HepG2 (cell line): ENCODE results near the gene DCUN1D3. TPM values are rescaled to one million over a fixed set of nuclear protein-coding genes. Genes with fewer than 3 reads are reported as not detected.
A peak's percentile ranks its signal among the peaks of the same experiment; 100 is the strongest.

Experiments
- AFF4 ChIP-seq: sonication (generic); formaldehyde crosslinking; IDR thresholded peaks from 2 replicates; pipeline ENCODE4 v1.4.0; 2020; ENCODE audit warnings: missing genetic modification reagents
- DPF2 ChIP-seq: sonication (generic); formaldehyde crosslinking; IDR thresholded peaks from 2 replicates; pipeline ENCODE4 v1.4.0; 2020; ENCODE audit warnings: mild to moderate bottlenecking, low read depth, missing genetic modification reagents, borderline replicate concordance
- ISX ChIP-seq: sonication (generic); formaldehyde crosslinking; conservative IDR thresholded peaks from 2 replicates; pipeline ENCODE4 v1.5.0; 2020; ENCODE audit warnings: missing genetic modification reagents
- MLXIP ChIP-seq: sonication (generic); formaldehyde crosslinking; IDR thresholded peaks from 2 replicates; pipeline ENCODE4 v1.9.0; 2021; ENCODE audit warnings: missing genetic modification reagents, borderline replicate concordance
- NKX3-1 ChIP-seq: sonication (generic); formaldehyde crosslinking; IDR thresholded peaks from 2 replicates; pipeline ENCODE4 v1.5.0; 2020; ENCODE audit warnings: missing genetic modification reagents
- ONECUT2 ChIP-seq: sonication (generic); formaldehyde crosslinking; IDR thresholded peaks from 2 replicates; pipeline ENCODE4 v1.4.0; 2020; ENCODE audit warnings: missing genetic modification reagents
- SKIL ChIP-seq: sonication (generic); formaldehyde crosslinking; IDR thresholded peaks from 2 replicates; pipeline ENCODE4 v1.8.0; 2022; ENCODE audit warnings: missing genetic modification reagents, mild to moderate bottlenecking, moderate library complexity, borderline replicate concordance
- TEAD2 ChIP-seq: sonication (generic); formaldehyde crosslinking; IDR thresholded peaks from 2 replicates; pipeline ENCODE4 v1.9.0; 2021; ENCODE audit warnings: missing genetic modification reagents
- ZNF121 ChIP-seq: sonication (generic); formaldehyde crosslinking; IDR thresholded peaks from 2 replicates; pipeline ENCODE4 v1.5.0; 2020; ENCODE audit warnings: mild to moderate bottlenecking, missing genetic modification reagents
- ZNF251 ChIP-seq: sonication (generic); formaldehyde crosslinking; IDR thresholded peaks from 2 replicates; pipeline ENCODE4 v1.9.0; 2021; ENCODE audit warnings: mild to moderate bottlenecking, missing genetic modification reagents
- ZNF432 ChIP-seq: sonication (generic); formaldehyde crosslinking; IDR thresholded peaks from 2 replicates; pipeline ENCODE4 v1.5.0; 2020; ENCODE audit warnings: missing genetic modification reagents, mild to moderate bottlenecking, borderline replicate concordance
- ZNF609 ChIP-seq: sonication (generic); formaldehyde crosslinking; IDR thresholded peaks from 2 replicates; pipeline ENCODE4 v1.4.0; 2020; ENCODE audit warnings: mild to moderate bottlenecking, missing genetic modification reagents, borderline replicate concordance
- ZNF773 ChIP-seq: sonication (generic); formaldehyde crosslinking; IDR thresholded peaks from 2 replicates; pipeline ENCODE4 v1.4.0; 2020; ENCODE audit warnings: missing genetic modification reagents, borderline replicate concordance
- ZNF780A ChIP-seq: sonication (generic); formaldehyde crosslinking; IDR thresholded peaks from 2 replicates; pipeline ENCODE4 v1.8.0; 2022; ENCODE audit warnings: mild to moderate bottlenecking, missing genetic modification reagents, moderate library complexity
- polyA plus RNA-seq, 8 experiments: library from polyadenylated mRNA; depleted of rRNA in 3 of 8; stranded (reverse) in 7 of 8; unstranded in 1 of 8; fragments of >200 nt; fragmentation: Illumina TruSeq in 4 of 8; extraction: Trizol in 4 of 8; gene quantifications; 2 replicates each; pipeline versions ENCODE4 v1.2.1 to v1.2.3, GENCODE V29; 2011 to 2016; ENCODE audit warnings: low read depth in 4 of 8, missing spikeins in 1 of 8, mixed read lengths in 1 of 8; ENCODE audit not compliant: insufficient read depth in 1 of 8
- total RNA-seq, 5 experiments: library from RNA; depleted of rRNA; stranded (reverse); fragments of >200 nt; fragmentation: Illumina TruSeq; extraction: Trizol; gene quantifications; 2 replicates each; pipeline ENCODE4 v1.2.3, GENCODE V29; 2016; ENCODE audit warnings: low read depth in 1 of 5

The DCUN1D3 gene
- total and polyA plus RNA-seq, 2 of the 13 experiments (the other 11 are each of a cell fraction or from before 2014, with no cell fraction given), result 5.0 to 19.3 TPM

GRCh38 chr16:20805684-20806167 is 94.4 kb downstream of the DCUN1D3 start (continued):
- TF ChIP-seq AFF4 (peak; percentile 93; the same call in 1 of the 2 replicates), ISX (CRISPR knock-in tag) (peak; percentile 80; the same call in 1 of the 2 replicates), ZNF609 (CRISPR knock-in tag) (peak; percentile 51; the same call in 1 of the 2 replicates), ZNF780A (CRISPR knock-in tag) (0 out of 2 replicates have a peak, but pooled peaks have one; percentile 84), TEAD2 (CRISPR knock-in tag) (0 out of 2 replicates have a peak, but pooled peaks have one; percentile 49), ZNF773 (CRISPR knock-in tag) (0 out of 2 replicates have a peak, but pooled peaks have one; percentile 39), DPF2 (CRISPR knock-in tag) (peak; percentile 72; the same call in 1 of the 2 replicates), MLXIP (CRISPR knock-in tag) (0 out of 2 replicates have a peak, but pooled peaks have one; percentile 4), ZNF432 (CRISPR knock-in tag) (peak; percentile 28; the same call in 1 of the 2 replicates), ONECUT2 (CRISPR knock-in tag) (peak; percentile 12; the same call in 1 of the 2 replicates), NKX3-1 (CRISPR knock-in tag) (0 out of 2 replicates have a peak, but pooled peaks have one; percentile 78), ZNF121 (CRISPR knock-in tag) (peak; percentile 77), SKIL (CRISPR knock-in tag) (0 out of 2 replicates have a peak, but pooled peaks have one; percentile 6), ZNF251 (CRISPR knock-in tag) (peak; percentile 84; the same call in 1 of the 2 replicates)
